Measurements from ENCODE around the gene GALNT17.
"Not testable (repeated sequence)": the region's sequence is repeated elsewhere in the genome, so short reads cannot be mapped to it uniquely, and the experiment has no call there.

The GALNT17 gene

GRCh38 chr7:71165708-71166107, 33.8 kb downstream of the GALNT17 start:
- no peak for DNase-seq (ENCODE audit: low read depth)

- DNase-seq (ENCODE audit: low read depth) = no peak
Measured at GRCh38 chr7:71171476-71171875, 39.5 kb downstream of the GALNT17 start.

DNA sequence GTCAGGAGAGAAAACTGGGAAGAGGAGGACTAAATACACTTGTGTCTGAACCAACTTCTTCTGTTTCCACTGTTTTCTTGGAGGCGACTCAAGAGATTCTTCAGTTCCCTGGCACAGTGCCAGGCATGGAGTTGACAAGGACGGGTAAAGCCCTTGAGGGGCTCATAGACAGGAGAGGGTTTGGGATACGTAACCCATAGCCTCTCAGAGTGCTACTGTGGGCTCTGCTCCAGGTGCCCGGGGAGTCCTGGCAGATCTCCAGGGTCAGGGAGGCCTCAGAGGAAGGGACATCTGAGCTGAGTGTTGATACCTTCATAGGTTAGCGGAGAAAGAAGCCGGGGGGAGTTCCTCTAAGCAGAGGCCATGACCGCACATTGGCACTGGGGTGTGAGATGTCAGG, 42.0 kb downstream of the GALNT17 start:
- no peak for DNase-seq (ENCODE audit: low read depth)

DNA sequence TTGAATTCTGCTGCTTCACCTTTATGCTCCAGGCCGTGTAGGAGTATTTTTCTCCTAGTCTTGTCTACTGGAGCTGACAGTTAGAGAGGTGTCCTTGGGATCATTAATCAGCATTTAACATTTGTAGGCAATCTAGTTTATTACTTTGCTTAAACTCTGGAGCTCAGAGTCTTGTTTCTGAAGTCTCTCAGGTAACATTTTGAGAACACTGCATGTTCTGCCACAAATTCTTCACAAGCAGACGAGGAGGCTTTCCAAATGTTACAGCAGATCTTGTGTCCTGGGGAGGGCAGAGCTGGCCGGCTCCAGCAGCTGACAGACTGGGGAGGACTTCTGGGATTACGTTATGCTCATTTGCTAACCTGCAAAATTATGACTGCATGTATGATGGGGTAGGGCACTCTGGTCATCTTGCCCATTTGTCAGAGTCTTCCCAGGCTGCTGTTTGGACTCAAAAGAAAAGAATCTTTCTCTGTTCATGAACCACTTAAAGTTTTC, 50.5 kb downstream of the GALNT17 start:
- DNase-seq (ENCODE audit: low read depth) = no peak

DNA sequence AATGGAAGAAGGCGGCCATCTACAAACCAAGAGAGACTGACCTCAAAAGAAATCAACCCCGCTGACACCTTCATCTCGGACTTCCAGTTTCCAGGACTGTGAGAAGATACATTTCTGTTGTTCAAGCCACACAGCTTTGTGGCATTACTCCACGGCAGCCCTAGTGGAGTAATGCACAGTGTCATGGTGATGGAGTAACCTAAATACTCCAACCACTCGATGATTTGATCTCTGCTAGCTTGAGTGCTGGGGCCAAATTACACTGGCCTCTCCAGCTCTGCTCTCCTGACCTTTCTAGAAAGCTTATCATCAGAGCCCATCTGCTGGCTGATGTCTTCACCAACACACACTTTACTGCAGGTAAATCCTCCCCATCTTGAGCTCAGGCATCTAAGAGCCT, 52.2 kb downstream of the GALNT17 start:
- no peak for DNase-seq (ENCODE audit: low read depth)

- DNase-seq (ENCODE audit: low read depth) = no peak
Measured at GRCh38 chr7:71184609-71185008, 52.7 kb downstream of the GALNT17 start.

- no peak for DNase-seq (ENCODE audit: low read depth)
Measured at GRCh38 chr7:71186535-71187057, 54.7 kb downstream of the GALNT17 start.

- no peak for DNase-seq (ENCODE audit: low read depth)
Measured at GRCh38 chr7:71191771-71192170, 59.8 kb downstream of the GALNT17 start.

- no peak for DNase-seq (ENCODE audit: low read depth)
Measured at GRCh38 chr7:71193099-71193810, 61.3 kb downstream of the GALNT17 start.

DNA sequence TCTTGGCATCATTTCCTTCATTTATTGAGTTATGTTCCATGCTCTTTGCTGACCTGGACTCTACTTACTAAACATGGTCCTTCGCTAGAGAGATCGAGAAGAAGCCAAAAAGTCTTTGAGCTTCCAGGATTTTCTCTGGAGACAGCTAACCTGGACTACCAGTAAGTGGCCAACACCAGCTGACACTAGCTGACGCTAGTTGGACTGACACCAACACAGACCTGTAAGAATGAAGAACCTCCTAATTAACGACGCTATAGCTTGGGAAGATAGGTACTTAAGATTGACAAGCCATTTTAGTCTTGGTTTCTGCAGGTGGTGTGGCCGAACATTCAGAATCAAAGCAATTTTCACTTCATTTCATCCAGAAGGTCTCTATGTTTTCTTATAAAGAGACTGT, 66.4 kb downstream of the GALNT17 start:
- DNase-seq (ENCODE audit: low read depth) = no peak

DNA sequence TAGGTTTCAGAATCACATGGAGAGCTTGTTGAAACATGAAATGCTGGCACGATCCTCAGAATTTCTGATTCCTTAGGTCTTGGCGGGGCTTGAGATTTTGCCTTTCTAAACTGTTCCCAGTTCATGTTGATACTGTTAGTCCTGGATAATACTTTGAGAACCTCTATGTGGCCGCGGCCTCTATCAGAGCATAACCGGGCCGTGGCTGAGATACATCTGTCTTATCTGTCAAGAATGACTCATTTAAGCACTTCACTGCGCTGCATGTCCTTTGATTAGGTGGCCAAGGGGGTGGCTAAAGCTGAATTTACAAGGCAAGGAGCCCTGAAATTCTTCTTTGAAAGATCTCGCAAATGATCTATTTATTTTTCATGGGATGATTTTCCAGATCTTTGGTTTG, 66.9 kb downstream of the GALNT17 start:
- DNase-seq (ENCODE audit: low read depth) = no peak

DNA sequence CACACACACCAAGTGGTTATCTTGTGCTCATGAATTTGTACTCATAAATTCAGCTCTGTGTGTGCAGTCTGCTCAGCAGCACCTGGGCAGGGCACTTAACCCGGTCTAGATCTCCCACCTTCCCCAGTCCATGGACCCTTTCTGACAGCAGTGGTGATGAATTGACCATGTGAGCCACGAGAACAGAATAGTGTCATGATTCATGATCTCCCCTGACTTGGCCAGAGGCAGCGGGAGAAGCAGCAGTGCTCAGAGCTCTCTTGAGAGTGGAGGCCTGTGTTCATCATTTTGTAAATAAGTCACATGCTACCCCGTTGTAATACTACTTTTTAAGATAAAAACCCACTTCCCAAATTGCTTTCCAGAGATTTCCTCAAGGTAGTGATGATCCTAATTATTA, 74.2 kb downstream of the GALNT17 start:
- no peak for DNase-seq (ENCODE audit: low read depth)

DNA sequence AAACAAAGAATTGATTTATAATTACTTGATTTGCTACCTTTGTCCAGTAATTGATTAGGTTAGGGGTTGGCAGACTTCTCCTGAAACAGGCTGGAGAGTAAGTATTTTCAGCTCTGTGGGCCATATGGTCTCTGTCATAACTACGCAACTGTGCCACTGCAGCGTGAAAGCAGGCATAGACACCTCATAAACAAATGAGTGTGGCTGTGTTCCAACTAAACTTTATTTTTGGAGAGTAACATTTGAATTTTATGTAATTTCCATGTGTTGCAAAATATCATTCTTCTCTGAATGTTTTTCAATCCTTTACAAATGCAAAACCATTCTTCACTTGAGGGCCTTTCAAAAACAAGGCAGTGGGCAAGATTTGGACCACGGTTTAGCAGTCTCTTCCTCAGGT, 76.9 kb downstream of the GALNT17 start:
- no peak for DNase-seq (ENCODE audit: low read depth)

GRCh38 chr7:71209484-71209883, 77.5 kb downstream of the GALNT17 start:
- DNase-seq (ENCODE audit: low read depth) = not testable (repeated sequence)

DNA sequence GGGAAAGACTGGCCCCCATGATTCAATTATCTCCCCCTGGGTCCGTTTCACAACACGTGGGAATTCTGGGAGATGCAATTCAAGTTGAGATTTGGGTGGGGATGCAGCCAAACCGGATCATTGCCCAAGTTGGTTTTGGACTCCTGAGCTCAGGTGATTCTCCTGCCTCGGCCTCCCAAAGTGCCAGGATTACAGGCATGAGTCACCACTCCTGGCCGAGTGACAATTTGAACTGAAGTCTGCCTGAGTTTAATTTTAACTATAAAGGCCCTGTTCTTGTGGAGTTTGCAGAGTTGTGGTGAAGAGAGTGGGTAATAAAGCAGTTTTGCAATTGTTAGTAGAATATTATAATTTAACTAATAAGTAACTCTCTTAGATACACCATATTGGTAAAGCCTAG, 78.3 kb downstream of the GALNT17 start:
- DNase-seq (ENCODE audit: low read depth) = no peak

DNA sequence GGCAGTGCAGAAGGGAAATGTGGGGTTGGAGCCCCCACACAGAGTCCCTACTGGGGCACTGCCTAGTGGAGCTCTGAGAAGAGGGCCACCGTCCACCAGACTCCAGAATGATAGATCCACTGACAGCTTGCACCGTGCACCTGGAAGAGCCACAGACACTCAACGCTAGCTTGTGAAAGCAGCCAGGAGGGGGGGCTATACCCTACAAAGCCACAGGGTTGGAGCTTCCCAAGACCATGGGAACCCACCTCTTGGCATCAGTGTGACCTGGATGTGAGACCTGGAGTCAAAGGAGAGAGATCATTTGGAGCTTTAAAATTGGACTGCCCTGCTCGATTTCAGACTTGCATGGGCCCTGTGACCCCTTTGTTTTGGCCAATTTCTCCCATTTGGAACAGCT, 80.5 kb downstream of the GALNT17 start:
- DNase-seq (ENCODE audit: low read depth) = not testable (repeated sequence)

DNA sequence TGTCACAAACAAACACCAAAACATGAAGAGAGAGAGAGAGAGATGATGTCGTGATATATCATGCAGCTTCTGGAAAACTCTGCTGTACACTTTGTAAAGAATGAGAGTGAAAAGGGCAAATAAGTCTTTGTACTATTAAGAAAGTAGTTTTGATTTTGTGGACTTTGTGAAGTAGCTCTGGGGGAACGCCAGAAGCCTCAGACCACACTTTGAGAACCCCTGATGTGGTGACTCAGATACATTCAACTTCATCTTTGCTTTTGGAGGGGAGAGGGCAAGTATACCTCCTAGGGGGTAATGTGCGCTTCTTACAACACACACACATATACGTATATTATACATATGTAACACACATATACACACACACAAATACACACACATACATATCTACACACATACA, 84.3 kb downstream of the GALNT17 start:
- no peak for DNase-seq (ENCODE audit: low read depth)

DNA sequence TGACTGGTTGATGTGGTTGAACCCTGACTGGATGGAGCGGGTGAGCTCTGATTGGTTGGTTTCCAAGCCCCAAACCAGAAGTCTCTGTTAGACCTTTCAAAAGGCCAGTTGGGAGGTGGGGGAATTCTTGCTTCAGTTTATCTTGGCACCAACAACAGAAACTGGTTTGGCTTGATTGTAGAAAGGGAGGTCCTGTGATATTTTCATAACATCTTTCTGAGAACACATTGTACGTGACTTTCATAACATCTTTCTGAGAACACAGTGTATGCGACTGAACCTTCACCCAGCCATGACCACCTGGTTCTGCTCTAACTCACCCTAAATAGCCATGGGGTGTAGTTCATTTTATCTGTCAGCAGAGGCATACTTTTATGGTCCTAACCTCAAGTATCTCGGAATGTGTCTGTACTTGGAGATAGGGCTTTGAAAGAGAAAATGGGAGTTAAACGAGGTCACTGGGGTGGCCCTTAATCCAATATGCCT, 88.3 kb downstream of the GALNT17 start:
- DNase-seq (ENCODE audit: low read depth) = no peak

DNA sequence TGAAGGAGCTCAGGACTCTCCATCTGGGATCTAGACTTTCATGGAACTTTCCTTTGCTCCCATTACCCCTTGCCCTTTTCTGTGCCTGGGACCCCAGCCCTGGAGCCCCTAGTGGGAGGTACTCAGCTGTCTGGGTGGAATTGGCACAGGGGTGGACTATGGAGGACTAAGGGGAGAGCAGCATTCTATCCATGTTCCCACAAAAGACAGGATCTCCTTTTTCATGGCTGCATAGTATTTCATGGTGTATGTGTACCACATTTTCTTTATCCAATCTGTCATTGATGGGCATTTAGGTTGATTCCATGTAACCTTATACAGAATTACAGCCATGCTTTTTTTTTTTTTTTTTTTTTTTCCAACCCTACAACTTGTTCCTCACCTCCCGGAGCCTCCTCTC, 89.1 kb downstream of the GALNT17 start:
- DNase-seq (ENCODE audit: low read depth) = no peak

- no peak for DNase-seq (ENCODE audit: low read depth)
Measured at GRCh38 chr7:71221549-71221948, 89.6 kb downstream of the GALNT17 start.

DNA sequence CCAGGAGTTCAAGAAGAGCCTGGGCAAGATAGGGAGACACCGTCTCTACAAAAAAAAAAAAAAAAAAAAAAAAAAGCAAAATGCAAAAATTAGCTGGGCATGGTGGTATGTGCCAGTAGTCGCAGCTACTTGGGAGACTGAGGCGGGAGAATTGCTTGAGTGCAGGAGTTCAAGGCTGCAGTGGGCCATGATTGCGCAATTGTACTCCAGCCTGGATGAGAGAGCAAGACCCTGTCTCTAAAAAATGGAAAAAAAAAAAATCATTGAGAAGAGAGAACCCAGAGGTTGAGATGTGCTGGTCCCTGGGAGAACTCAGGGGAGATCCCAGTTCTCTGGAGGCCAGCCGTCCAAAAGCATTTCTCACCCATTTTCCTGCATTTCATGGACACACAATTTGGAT, 95.2 kb downstream of the GALNT17 start:
- DNase-seq (ENCODE audit: low read depth) = no peak

DNA sequence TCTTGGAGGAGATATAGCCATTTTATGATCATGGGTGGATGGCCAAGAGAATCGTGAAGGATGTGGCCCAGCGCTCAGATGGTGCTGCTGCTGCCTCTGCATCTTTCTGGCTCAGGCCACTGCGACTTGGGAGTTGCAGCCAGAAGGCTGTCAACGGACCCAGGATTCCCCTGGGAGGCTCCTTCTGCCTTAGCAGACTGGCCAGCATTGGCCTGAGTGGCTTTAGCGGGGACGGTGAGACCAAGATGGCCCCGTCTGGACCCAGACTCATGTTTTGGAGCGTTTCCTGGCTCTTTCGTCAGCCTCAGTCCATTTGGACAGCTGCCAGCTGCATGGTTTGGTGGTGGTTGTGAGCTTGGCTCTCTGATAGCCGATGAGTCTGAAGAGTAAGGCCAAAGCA, 97.2 kb downstream of the GALNT17 start:
- no peak for DNase-seq (ENCODE audit: low read depth)

- no peak for DNase-seq (ENCODE audit: low read depth)
Measured at GRCh38 chr7:71229699-71230098, 97.8 kb downstream of the GALNT17 start.

- DNase-seq (ENCODE audit: low read depth) = no peak
Measured at GRCh38 chr7:71235253-71235652, 103.3 kb downstream of the GALNT17 start.
